ENCODE data around the gene EPB41. TPM values are rescaled to one million over a fixed set of nuclear protein-coding genes. Genes with fewer than 3 reads are reported as not detected.
"Not testable (repeated sequence)": the region's sequence is repeated elsewhere in the genome, so short reads cannot be mapped to it uniquely, and the experiment has no call there.

Gene EPB41
- total RNA-seq, 1 donor from 2014 or later = 15.5 TPM

DNA sequence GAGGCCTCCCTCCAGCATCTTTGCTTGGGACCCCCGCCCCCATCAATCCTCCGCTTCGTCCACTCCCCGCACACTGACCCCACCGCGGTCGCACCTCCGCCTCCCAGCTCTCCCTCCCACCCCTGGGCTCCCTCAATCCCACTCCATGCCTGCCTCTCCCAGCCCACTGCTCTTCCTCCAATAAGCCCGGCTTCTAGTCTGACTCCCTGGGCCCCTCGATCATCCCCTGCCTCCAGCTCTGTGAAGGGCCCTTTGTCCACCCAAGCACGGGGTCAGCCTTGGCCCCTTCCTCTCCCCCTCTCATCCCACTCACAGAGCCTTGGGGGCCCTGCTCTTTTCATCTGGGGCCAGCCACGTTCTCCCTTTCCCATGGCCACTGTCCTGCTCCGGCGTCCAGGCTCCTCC lies 210.9 kb downstream of the EPB41 start:
- DNase-seq (ENCODE audit: low read depth) = no peak
- TF ChIP-seq, protein P1, sequence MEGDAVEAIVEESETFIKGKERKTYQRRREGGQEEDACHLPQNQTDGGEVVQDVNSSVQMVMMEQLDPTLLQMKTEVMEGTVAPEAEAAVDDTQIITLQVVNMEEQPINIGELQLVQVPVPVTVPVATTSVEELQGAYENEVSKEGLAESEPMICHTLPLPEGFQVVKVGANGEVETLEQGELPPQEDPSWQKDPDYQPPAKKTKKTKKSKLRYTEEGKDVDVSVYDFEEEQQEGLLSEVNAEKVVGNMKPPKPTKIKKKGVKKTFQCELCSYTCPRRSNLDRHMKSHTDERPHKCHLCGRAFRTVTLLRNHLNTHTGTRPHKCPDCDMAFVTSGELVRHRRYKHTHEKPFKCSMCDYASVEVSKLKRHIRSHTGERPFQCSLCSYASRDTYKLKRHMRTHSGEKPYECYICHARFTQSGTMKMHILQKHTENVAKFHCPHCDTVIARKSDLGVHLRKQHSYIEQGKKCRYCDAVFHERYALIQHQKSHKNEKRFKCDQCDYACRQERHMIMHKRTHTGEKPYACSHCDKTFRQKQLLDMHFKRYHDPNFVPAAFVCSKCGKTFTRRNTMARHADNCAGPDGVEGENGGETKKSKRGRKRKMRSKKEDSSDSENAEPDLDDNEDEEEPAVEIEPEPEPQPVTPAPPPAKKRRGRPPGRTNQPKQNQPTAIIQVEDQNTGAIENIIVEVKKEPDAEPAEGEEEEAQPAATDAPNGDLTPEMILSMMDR (conservative IDR thresholded peaks at IDR 0.05; ENCODE audit: low read depth, low read length) = no peak
- no peak overlapping the region for H3K4me3 ChIP-seq (ENCODE audit: low read depth, low read length)

DNA sequence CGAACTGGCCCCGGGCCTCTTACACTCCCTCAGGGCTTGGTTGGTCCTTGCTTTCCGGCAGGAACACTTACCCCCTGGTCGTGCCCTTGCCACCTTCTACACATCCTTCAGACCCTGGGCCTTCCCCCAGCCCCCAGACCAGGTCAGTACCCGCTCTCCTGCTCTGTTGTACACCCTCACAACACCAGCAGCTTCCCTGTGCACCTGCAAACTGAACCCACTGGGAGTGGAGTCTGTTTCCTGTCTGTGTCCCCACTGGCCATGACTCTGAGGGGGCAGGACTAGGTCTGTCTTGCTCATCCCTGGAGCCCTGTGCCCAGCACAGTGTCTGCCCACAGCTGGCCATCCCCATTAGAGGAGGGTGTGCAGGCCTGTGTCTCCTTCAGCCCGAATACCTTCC lies 211.4 kb downstream of the EPB41 start:
- no peak overlapping the region for H3K4me3 ChIP-seq (ENCODE audit: low read depth, low read length)
- TF ChIP-seq, protein P1 (conservative IDR thresholded peaks at IDR 0.05; ENCODE audit: low read depth, low read length) = no peak
- DNase-seq (ENCODE audit: low read depth) = no peak

DNA sequence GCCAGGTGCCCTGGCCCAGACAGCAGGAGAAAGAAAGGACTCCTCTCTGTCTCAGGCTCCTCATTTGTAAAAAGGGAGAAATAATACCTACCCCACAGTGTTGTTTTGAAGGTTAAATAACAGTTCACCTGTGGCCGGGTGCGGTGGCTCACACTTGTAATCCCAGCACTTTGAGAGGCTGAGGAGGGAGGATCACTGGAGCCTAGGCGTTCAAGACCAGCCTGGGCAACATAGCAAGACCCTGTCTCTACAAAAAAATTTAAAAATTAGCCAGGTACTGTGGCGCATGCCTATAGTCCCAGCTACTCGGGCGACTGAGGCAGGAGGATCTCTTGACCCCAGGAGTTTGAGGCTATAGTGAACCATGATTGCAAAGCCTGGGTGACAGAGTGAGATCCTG lies 211.8 kb downstream of the EPB41 start:
- TF ChIP-seq, protein P1 (conservative IDR thresholded peaks at IDR 0.05; ENCODE audit: low read depth, low read length) = no peak
- H3K4me3 ChIP-seq (ENCODE audit: low read depth, low read length) = no peak overlapping the region
- DNase-seq (ENCODE audit: low read depth) = no peak

DNA sequence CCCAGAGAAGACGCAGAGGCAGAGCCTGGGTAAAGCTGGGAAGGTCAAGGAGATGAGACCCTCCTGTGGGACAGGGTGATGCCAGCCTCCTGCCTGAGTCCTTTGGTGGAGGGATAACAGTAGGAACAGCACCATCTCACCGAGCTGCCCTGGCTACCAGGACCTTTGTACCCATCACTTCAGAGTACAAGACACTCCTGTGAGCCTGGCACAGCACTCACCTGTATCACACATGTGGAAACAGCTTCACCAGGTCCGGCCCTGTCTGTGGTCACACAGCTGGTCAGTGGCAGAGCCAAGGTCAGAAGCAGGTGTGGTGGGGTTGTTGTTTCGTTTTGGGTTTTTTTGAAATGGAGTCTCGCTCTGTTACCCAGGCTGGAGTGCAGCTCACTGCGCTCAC lies 214.4 kb downstream of the EPB41 start:
- TF ChIP-seq, protein P1 (conservative IDR thresholded peaks at IDR 0.05; ENCODE audit: low read depth, low read length) = no peak
- H3K4me3 ChIP-seq (ENCODE audit: low read depth, low read length) = no peak overlapping the region
- DNase-seq (ENCODE audit: low read depth) = no peak

DNA sequence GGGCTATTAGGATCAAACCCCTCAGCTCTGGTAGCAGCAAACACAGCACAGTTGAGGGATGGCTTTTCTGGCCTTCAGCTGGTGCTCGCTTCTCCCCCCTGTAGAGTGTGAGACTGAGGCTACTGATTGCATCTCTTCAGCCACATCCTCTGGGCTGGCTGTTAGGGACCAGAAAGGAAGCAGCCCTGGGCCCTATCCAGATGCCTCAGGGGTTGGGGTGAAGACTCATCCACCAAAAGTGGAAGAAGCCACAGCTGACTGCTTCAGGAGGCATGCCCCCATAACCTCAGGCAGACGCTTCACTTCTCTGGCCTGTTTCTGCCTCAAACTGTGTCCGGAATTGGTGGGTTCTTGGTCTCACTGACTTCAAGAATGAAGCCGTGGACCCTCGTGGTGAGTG lies 215.5 kb downstream of the EPB41 start:
- no peak for DNase-seq (ENCODE audit: low read depth)
- TF ChIP-seq, protein P1 (conservative IDR thresholded peaks at IDR 0.05; ENCODE audit: low read depth, low read length) = no peak
- H3K4me3 ChIP-seq (ENCODE audit: low read depth, low read length) = no peak overlapping the region

DNA sequence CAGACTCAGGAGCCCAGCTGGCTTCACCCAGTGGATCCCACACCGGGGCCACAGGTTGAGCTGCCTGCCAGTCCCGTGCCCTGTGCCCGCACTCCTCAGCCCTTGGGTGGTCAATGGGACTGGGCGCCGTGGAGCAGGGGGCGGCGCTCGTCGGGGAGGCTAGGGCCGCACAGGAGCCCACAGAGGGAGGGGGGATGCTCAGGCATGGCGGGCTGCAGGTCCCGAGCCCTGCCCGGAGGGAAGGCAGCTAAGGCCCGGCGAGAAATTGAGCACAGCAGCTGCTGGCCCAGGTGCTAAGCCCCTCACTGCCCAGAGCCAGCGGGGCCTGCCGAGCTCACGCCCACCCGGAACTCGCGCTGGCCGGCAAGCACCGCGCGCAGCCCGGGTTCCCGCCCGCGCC lies 216.7 kb downstream of the EPB41 start:
- not testable (repeated sequence) for DNase-seq (ENCODE audit: low read depth); H3K4me3 ChIP-seq (ENCODE audit: low read depth, low read length)

DNA sequence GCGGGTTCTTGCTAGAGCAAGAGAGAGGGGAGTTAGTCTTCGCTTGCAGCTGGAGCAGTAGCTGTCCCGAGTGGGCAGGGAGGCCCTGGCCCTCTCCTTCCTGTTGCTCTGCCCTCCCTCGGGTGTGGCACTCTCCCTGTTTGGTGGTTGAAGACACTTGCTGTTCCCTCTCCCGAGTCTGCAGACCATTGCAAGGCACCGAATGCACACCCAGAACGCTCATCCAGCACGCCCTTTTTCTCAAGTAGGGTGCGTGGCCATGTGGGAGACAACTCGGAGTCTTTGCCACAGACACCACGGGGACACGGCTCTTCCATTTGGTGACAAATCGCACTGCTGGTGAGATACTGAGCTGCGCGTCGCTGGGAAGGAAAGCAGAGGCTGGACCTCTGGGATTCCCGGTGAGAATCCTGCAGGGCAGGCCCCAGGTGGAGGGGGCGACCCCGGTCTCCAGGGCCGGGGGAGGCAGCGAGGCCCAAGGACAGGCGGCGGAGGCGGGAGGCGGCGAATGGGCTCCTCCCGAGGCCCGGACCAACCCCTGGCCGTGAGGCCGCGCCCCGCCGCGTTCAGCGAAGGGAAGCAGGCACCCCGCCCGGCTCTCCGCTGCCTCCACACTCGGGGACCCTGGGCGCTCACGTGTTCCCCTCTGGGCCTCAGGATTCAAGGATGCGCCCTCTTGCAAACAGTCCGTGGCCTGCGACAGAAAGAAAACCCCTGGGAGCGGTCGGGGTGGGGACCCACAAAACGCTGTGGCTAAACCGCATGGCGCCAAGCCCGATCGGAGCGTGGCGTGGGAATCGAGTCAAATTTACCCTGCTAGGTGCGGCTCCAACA lies 219.7 kb downstream of the EPB41 start:
- no peak overlapping the region for H3K4me3 ChIP-seq (ENCODE audit: low read depth, low read length)
- DNase-seq (ENCODE audit: low read depth) = no peak
- TF ChIP-seq, protein P1 (conservative IDR thresholded peaks at IDR 0.05; ENCODE audit: low read depth, low read length) = no peak
